Endodermal cell (in vitro differentiated cells): ENCODE results near the gene NEMP2. TPM values are rescaled to one million over a fixed set of nuclear protein-coding genes. Genes with fewer than 3 reads are reported as not detected.

Experiments used
- DNase-seq: peaks from one replicate; pipeline ENCODE4 v3.0.0-alpha.2; 2017
- H3K27ac ChIP-seq: 2 replicates; pipeline ENCODE4 v1.5.1; 2013; ENCODE audit warnings: mild to moderate bottlenecking, low read depth, low read length, moderate library complexity
- H3K27me3 ChIP-seq: 2 replicates; pipeline ENCODE4 v1.6.1; 2013; ENCODE audit warnings: mild to moderate bottlenecking, low read length, moderate library complexity; ENCODE audit not compliant: insufficient read depth, control insufficient read depth, poor library complexity, severe bottlenecking
- H3K36me3 ChIP-seq: 2 replicates; pipeline ENCODE4 v1.7.0; 2013; ENCODE audit warnings: mild to moderate bottlenecking, low read length, moderate library complexity; ENCODE audit not compliant: control insufficient read depth, insufficient read depth
- H3K4me1 ChIP-seq: one replicate; pipeline ENCODE4 v1.7.0; 2013; ENCODE audit warnings: low read length; ENCODE audit not compliant: control insufficient read depth, insufficient read depth
- H3K4me3 ChIP-seq: 2 replicates; pipeline ENCODE4 v1.5.1; 2013; ENCODE audit warnings: mild to moderate bottlenecking, low read length, moderate library complexity
- H3K9ac ChIP-seq: 2 replicates; pipeline ENCODE4 v1.6.1; 2013; ENCODE audit warnings: mild to moderate bottlenecking, low read length, moderate library complexity; ENCODE audit not compliant: poor library complexity, severe bottlenecking; ENCODE audit errors: extremely low read depth
- H3K9me3 ChIP-seq: 2 replicates; pipeline ENCODE4 v1.6.1; 2013; ENCODE audit warnings: mild to moderate bottlenecking, low read length, moderate library complexity; ENCODE audit not compliant: control insufficient read depth
- H3K27ac Mint-ChIP-seq: 2 replicates; pipeline ENCODE4 v1.8.0; 2020; ENCODE audit warnings: mixed read lengths
- H3K27me3 Mint-ChIP-seq: 2 replicates; pipeline ENCODE4 v1.8.0; 2021; ENCODE audit warnings: mild to moderate bottlenecking, mixed read lengths; ENCODE audit not compliant: insufficient read depth
- H3K36me3 Mint-ChIP-seq: 2 replicates; pipeline ENCODE4 v1.8.0; 2020; ENCODE audit warnings: low read depth, mixed read lengths
- H3K4me1 Mint-ChIP-seq: 2 replicates; pipeline ENCODE4 v1.8.0; 2020; ENCODE audit warnings: mixed read lengths
- H3K4me3 Mint-ChIP-seq: 2 replicates; pipeline ENCODE4 v1.8.0; 2020; ENCODE audit warnings: mild to moderate bottlenecking, moderate library complexity, mixed read lengths
- H3K9me3 Mint-ChIP-seq: 2 replicates; pipeline ENCODE4 v1.8.0; 2020; ENCODE audit warnings: mild to moderate bottlenecking, mixed read lengths
- CTCF ChIP-seq: fragments of 200-600 bp; sonication (generic); conservative IDR thresholded peaks from 2 replicates; pipeline ENCODE4 v1.5.0; 2021; ENCODE audit warnings: antibody characterized with exemption, mild to moderate bottlenecking
- WGBS, 2 experiments: methylation state at CpG; one replicate each; pipeline versions ENCODE4 v1.1.5 to v1.1.7; 2013; ENCODE audit warnings: missing lambda C conversion rate in 2 of 2, mixed read lengths in 1 of 2; ENCODE audit not compliant: insufficient coverage in 1 of 2, insufficient read length in 1 of 2; 5-methylcytosine and 5-hydroxymethylcytosine counted together
- total RNA-seq, 2 donors: library from RNA; stranded (reverse); fragmentation: NEBNext Ultra II Directional in 1 of 2; extraction: Animal tissue kit (Norgen Biotek cat#: 25700) in 1 of 2; gene quantifications; 2 replicates in 1 of 2; 3 replicates in 1 of 2; pipeline ENCODE4 v1.2.1, GENCODE V29; 2021

NEMP2 gene
- total RNA-seq, 2 donors from 2014 or later: 7.2 to 11.3 TPM

GRCh38 chr2:190537765-190538164, 3.2 kb upstream of the NEMP2 start:
- Histone ChIP-seq H3K27ac (no peak overlapping the region), H3K4me3 (no peak overlapping the region), H3K4me1 (peaks cover 4% of the 10 kb centered on the region), H3K9ac (no peak overlapping the region), H3K9me3 (peaks cover 52% of the 10 kb centered on the region), H3K27me3 (no peaks in the 10 kb centered on the region), H3K36me3 (no peaks in the 10 kb centered on the region)
- TF ChIP-seq CTCF: no peak
- H3K27me3 Mint-ChIP-seq: peaks cover 3% of the 10 kb centered on the region
- H3K36me3 Mint-ChIP-seq: peaks cover 18% of the 10 kb centered on the region
- peaks cover 50% of the 10 kb centered on the region for H3K9me3 Mint-ChIP-seq
- no peak overlapping the region for H3K27ac Mint-ChIP-seq
- DNase-seq: no peak
- no peak overlapping the region for H3K4me3 Mint-ChIP-seq
- WGBS, 2 experiments: 90% methylated on average over 1 of the region's 1 CpG; no CpG with 5 or more reads in 1 of the 2 experiments
- H3K4me1 Mint-ChIP-seq: peaks cover 15% of the 10 kb centered on the region

GRCh38 chr2:190535586-190535985, 1.1 kb upstream of the NEMP2 start:
- Histone ChIP-seq H3K9ac (no peak overlapping the region), H3K27ac (no peak overlapping the region), H3K4me1 (peaks cover 4% of the 10 kb centered on the region), H3K4me3 (peak overlapping the region; percentile 84), H3K9me3 (peaks cover 36% of the 10 kb centered on the region), H3K36me3 (no peaks in the 10 kb centered on the region), H3K27me3 (no peaks in the 10 kb centered on the region)
- 81% methylated on average over 1 of the region's 1 CpG; no CpG with 5 or more reads in 1 of the 2 experiments for WGBS, 2 experiments
- Mint-ChIP-seq H3K36me3 (peaks cover 18% of the 10 kb centered on the region), H3K4me3 (peak overlapping the region; percentile 73), H3K9me3 (peaks cover 34% of the 10 kb centered on the region), H3K27me3 (peaks cover 3% of the 10 kb centered on the region), H3K4me1 (peaks cover 16% of the 10 kb centered on the region), H3K27ac (no peak overlapping the region)
- no peak for TF ChIP-seq CTCF
- DNase-seq: no peak

- no peak for TF ChIP-seq CTCF
- Histone ChIP-seq H3K27ac (peak overlapping the region; percentile 79), H3K9ac (peak overlapping the region; percentile 49), H3K4me3 (peak overlapping the region; percentile 84), H3K9me3 (peaks cover 31% of the 10 kb centered on the region), H3K27me3 (no peaks in the 10 kb centered on the region), H3K36me3 (no peaks in the 10 kb centered on the region), H3K4me1 (peaks cover 8% of the 10 kb centered on the region)
- no peak for DNase-seq
- peaks cover 17% of the 10 kb centered on the region for H3K36me3 Mint-ChIP-seq
- peak overlapping the region; percentile 76 for H3K27ac Mint-ChIP-seq
- peaks cover 3% of the 10 kb centered on the region for H3K27me3 Mint-ChIP-seq
- H3K9me3 Mint-ChIP-seq: peaks cover 29% of the 10 kb centered on the region
- H3K4me3 Mint-ChIP-seq: peak overlapping the region; percentile 73
- 19 to 44% methylated on average over 3 to 7 of the region's 7 CpGs for WGBS, 2 experiments
- H3K4me1 Mint-ChIP-seq: peaks cover 20% of the 10 kb centered on the region
Observed at GRCh38 chr2:190535121-190535439, 558 bp upstream of the NEMP2 start.
